Mesodermal cell (in vitro differentiated cells): Measurements from ENCODE around the gene ZKSCAN5.

ENCODE experiments used
- H3K27ac ChIP-seq: 2 replicates; pipeline ENCODE4 v1.7.0; 2013; ENCODE audit warnings: mild to moderate bottlenecking, low read depth, low read length, moderate library complexity; ENCODE audit not compliant: severe bottlenecking
- H3K36me3 ChIP-seq: 2 replicates; pipeline ENCODE4 v1.7.1; 2013; ENCODE audit warnings: mild to moderate bottlenecking, low read length, moderate library complexity; ENCODE audit not compliant: control insufficient read depth, insufficient read depth
- H3K4me1 ChIP-seq: one replicate; pipeline ENCODE4 v1.7.1; 2013; ENCODE audit warnings: mild to moderate bottlenecking, low read length; ENCODE audit not compliant: insufficient read depth, control insufficient read depth, poor library complexity, severe bottlenecking
- H3K4me3 ChIP-seq: 2 replicates; pipeline ENCODE4 v1.7.0; 2013; ENCODE audit warnings: low read length, control low read depth, mild to moderate bottlenecking; ENCODE audit not compliant: insufficient read depth, poor library complexity, severe bottlenecking; ENCODE audit errors: extremely low read depth
- H3K9me3 ChIP-seq: 2 replicates; pipeline ENCODE4 v1.7.1; 2013; ENCODE audit warnings: mild to moderate bottlenecking, low read length, moderate library complexity; ENCODE audit not compliant: control insufficient read depth
- WGBS, 2 experiments: methylation state at CpG; one replicate each; pipeline ENCODE4 v1.1.5; 2013; ENCODE audit warnings: missing lambda C conversion rate in 2 of 2; ENCODE audit not compliant: insufficient coverage in 2 of 2; 5-methylcytosine and 5-hydroxymethylcytosine counted together

ZKSCAN5 gene

DNA sequence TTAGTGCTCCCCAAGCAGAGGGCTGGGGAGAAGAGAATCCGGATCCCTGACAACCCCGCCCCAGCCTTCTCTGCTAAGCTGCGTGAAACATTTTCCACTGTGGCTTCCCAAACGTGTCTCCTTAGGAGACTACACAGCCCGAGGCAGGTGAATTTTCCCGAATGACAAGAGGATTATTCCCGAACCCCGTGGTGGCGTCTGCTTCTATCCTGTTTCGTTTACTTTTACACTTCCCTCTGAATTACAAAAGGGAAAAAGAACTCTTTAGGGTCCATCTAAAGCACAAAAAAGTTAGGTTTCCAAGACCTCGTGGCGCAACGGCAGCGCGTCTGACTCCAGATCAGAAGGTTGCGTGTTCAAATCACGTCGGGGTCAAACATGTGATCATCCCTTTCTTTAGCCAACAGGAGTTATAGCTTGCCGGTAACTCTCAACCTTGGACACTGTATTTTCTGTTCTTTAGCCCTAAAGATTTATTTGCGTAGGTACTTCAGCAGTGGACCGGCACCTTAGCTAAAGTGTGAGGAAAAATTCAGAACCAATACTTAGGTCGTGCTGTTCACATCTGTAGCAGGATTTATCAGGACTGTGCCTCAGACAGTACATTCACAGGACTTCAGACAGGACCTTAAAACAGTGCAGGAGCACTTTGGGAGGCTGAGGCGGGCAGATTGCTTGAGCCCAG, 34.9 kb upstream of the ZKSCAN5 start:
- Histone ChIP-seq H3K36me3 (peaks cover 6% of the 10 kb centered on the region), H3K4me1 (no peaks in the 10 kb centered on the region), H3K4me3 (no peak overlapping the region), H3K9me3 (no peaks in the 10 kb centered on the region), H3K27ac (no peak overlapping the region)
- WGBS, 2 experiments = 62 to 65% methylated on average over 22 of the region's 23 CpGs

DNA sequence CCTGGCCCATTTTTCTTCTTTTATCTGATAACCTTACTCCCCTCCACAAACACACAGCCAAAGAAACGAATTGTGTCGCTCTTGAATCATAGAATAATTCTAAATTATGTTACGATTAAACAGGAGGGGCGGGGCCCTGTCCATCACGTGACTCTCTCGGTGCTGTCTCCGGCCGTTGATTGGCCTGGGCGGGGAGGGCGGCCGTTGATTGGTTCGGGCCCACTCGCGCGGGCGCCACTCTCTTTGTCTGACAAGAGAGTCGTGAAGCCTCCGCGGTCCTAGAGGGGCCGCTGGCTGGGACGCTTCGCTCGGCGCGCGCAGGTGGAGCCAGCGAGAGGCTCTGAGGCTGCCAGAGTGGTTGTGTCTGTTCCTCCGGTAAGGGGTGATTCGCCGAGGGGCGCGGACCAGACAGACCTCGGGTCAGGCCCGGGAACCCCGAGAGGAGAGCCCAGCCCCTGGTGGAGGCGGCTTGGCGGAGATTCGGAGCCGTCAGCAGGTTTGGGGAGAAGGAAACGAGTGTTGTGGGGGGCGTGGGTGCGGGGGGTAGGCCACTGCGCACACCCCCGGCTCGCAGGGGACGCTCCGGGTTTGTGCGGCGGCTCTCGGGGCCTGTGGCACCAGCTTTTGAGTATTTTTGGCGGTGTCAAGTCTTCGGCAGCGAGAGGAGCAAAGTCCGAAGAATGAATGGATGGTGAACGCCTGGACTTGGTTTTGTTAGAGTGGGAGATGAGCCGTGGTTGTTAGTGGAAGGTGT, 31.7 kb upstream of the ZKSCAN5 start, which contains the start of gene ZNF789:
ZNF789 (plus strand) TSS at position 330 of the 754 bp plus-strand sequence. CDS start 3,567 bp downstream, outside the sequence.
- 0% methylated on average over 30 to 47 of the region's 56 CpGs for WGBS, 2 experiments
- H3K36me3 ChIP-seq = peaks cover 20% of the 10 kb centered on the region

DNA sequence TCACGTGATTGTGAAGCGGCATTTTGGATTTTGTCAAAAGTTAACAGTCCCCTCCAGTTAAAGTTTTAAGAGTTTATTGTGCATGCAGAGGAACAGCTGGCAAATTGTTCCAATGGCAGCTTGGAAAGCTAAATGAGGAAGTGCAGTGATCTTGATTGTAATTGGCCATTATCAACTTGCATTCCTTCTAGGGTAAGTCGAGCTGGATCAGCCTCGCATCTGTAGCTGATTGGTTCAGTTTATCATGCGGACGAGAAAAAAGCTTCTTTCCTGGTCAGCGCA, 31.2 kb upstream of the ZKSCAN5 start:
- Histone ChIP-seq H3K4me3 (peak overlapping the region; percentile 100), H3K9me3 (no peaks in the 10 kb centered on the region), H3K36me3 (peaks cover 25% of the 10 kb centered on the region), H3K27ac (peak overlapping the region; percentile 59), H3K4me1 (peaks cover 3% of the 10 kb centered on the region)
- 7 to 14% methylated on average over 6 to 7 of the region's 7 CpGs for WGBS, 2 experiments

More for the DNA sequence above, 31.7 kb upstream of the ZKSCAN5 start, which contains the start of gene ZNF789:
- peak within 1 kb of the TSS; percentile 100 for H3K4me3 ChIP-seq
- no peaks in the 10 kb centered on the region for H3K4me1 ChIP-seq
- H3K9me3 ChIP-seq = no peaks in the 10 kb centered on the region
- H3K27ac ChIP-seq = peak within 1 kb of the TSS; percentile 82

DNA sequence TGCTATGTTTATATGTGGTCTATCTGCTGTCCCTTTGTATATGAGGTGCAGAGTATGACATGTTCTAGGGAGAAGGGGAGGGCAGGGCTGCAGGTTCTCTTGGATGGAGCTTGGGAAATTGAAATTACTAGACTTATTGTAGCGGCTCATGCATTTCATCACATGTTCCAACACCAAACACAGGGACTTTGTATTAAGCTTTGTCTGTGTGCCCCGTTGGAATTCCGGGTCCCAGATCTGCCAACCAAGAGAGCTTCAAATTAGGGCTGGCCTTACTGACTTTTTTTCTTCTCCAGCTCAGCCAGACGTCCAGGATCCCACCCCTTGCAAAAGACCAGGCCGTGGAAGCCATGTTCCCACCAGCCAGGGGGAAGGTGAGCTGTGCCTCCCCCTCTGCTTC, 28.4 kb upstream of the ZKSCAN5 start:
- Histone ChIP-seq H3K36me3 (peaks cover 54% of the 10 kb centered on the region), H3K4me1 (peaks cover 5% of the 10 kb centered on the region), H3K27ac (no peak overlapping the region), H3K4me3 (no peak overlapping the region), H3K9me3 (no peaks in the 10 kb centered on the region)
- WGBS, 2 experiments = 92 to 93% methylated on average over 4 to 5 of the region's 5 CpGs

DNA sequence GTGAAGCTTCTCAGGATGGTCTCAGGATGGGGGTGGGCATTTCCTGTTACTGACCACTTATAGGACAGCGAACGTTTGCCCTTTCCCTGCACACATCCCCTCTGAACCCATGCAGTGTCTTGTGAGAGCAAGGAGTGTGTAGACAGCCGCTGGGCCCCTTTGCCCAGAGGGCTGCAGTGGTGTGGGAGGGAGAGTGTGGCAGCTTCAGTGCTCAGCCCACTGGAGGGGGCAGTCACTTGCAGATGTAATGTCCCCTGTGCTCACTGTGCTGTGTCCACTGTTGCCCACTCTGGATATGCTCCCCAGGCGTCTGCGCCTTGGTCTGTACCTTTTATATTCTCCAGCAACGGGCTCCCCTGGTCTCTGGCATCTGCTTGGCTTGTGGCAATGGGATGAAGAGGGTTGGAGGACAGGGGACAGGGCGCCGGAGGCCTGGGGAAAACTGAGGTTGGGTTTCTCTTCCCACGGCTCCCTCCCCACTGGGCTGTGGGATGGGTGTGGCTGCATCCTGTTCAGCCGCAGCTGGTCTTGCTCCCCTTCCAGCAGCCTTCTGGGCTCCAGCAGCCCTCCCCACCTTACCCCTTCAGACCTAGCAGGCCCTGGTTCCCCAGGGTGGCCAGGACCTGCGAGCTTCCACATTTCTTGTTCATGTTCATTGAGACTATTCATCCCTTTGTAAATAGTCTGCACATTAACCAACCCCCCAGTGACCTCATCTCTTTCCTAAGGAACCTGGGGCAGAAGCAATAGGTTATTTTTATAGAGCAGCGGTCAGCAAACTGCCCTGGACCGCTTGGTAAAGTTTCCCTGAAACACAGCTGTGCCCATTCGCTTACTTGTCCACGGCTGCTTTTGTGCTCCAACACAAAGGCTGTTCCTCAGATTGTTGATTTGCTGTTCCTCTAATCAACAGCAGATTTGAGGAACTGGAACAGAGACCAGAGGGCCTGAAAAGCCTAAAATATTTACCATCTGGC, 25.7 kb upstream of the ZKSCAN5 start:
- H3K27ac ChIP-seq = peak overlapping the region; percentile 10
- peaks cover 5% of the 10 kb centered on the region for H3K4me1 ChIP-seq
- no peak overlapping the region for H3K4me3 ChIP-seq
- no peaks in the 10 kb centered on the region for H3K9me3 ChIP-seq
- peaks cover 69% of the 10 kb centered on the region for H3K36me3 ChIP-seq
- 91 to 100% methylated on average over 6 to 7 of the region's 15 CpGs for WGBS, 2 experiments

DNA sequence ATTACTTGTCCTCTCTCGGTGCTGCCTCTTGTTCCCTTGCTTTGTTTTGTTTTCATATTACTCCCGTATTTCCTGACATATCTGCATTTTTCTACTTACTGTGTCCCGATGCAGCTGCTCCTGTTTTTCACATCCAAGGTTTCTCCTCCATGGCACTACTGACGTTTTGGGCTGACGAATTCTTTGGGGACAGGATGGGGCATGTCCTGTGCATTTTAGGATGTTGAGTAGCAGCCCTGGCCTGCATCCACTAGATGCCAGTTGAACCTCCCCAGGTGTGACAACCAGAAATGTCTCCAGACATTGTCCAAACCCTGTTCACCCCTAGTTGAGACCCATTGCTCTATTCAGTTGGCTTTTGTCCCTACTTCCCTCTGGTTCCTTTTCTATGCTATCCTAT, 19.4 kb upstream of the ZKSCAN5 start:
- H3K9me3 ChIP-seq = no peaks in the 10 kb centered on the region
- H3K36me3 ChIP-seq = peaks cover 57% of the 10 kb centered on the region
- H3K4me1 ChIP-seq = no peaks in the 10 kb centered on the region
- H3K4me3 ChIP-seq = no peak overlapping the region
- WGBS, 2 experiments = 89 to 100% methylated on average over 4 to 5 of the region's 5 CpGs
- H3K27ac ChIP-seq = no peak overlapping the region

DNA sequence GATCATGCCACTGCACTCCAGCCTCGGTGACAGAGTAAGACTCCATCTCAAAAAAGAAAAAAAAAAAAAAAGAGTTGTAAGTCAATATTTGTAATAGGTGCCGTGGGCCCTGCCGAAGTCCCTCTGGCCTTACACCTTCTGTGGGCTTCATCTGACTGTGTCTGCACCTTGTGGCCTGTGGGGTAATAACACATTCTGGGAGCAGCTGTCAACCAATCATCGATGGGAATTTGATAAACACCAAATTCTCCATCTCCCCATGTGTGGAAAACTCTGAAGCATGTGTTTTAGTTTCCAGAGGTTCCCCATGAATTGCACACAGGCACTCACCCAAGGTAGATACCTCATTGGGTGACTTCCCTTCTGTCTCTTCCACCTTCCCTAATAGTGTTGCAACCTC, 15.2 kb upstream of the ZKSCAN5 start:
- Histone ChIP-seq H3K9me3 (peaks cover 11% of the 10 kb centered on the region), H3K4me1 (no peaks in the 10 kb centered on the region), H3K36me3 (peaks cover 58% of the 10 kb centered on the region), H3K4me3 (no peak overlapping the region), H3K27ac (no peak overlapping the region)
- 96 to 100% methylated on average over 2 of the region's 4 CpGs for WGBS, 2 experiments

DNA sequence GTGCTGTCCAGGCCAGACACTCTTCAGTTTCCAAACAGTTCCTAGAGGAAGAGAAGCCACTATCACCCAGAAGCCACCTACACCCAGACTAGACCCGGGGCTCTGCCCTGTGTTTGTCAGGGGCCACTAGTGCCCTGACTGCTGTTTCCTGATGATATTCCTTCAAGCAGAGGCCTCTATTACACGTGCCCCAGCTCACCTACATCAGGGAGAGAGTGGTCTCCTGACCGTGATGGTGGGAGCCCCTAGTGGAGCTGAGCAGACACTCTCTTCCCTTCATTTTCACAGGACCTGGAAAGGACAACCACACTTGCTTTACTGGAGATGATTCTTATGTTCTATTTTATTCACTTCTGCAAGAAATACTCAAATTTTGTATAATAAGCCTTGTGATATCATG, 13.6 kb upstream of the ZKSCAN5 start:
- Histone ChIP-seq H3K27ac (no peak overlapping the region), H3K4me3 (no peak overlapping the region), H3K4me1 (no peaks in the 10 kb centered on the region), H3K9me3 (peaks cover 14% of the 10 kb centered on the region), H3K36me3 (peaks cover 58% of the 10 kb centered on the region)
- WGBS, 2 experiments = 71 to 75% methylated on average over 1 to 2 of the region's 3 CpGs

DNA sequence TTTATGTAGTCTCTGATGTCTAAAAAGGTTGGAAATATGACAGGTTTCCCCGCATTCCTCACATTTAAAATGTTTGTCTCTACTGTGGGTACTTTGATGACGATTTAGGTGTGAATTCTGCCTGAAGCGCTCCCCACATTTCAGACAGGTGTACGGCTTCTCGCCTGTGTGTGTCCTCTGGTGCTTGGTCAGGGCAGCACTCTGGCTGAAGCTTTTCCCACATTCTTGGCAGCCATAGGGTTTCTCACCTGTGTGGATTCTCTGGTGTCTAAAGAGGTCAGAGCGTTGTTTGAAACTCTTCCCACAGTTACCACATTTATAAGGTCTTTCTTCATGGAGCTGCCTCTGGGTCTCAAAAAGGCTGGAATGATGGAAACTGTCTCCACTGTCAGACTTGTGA, 10.6 kb upstream of the ZKSCAN5 start:
- 100% methylated on average over 3 to 4 of the region's 6 CpGs for WGBS, 2 experiments
- no peak overlapping the region for H3K4me3 ChIP-seq
- H3K36me3 ChIP-seq = peaks cover 68% of the 10 kb centered on the region

DNA sequence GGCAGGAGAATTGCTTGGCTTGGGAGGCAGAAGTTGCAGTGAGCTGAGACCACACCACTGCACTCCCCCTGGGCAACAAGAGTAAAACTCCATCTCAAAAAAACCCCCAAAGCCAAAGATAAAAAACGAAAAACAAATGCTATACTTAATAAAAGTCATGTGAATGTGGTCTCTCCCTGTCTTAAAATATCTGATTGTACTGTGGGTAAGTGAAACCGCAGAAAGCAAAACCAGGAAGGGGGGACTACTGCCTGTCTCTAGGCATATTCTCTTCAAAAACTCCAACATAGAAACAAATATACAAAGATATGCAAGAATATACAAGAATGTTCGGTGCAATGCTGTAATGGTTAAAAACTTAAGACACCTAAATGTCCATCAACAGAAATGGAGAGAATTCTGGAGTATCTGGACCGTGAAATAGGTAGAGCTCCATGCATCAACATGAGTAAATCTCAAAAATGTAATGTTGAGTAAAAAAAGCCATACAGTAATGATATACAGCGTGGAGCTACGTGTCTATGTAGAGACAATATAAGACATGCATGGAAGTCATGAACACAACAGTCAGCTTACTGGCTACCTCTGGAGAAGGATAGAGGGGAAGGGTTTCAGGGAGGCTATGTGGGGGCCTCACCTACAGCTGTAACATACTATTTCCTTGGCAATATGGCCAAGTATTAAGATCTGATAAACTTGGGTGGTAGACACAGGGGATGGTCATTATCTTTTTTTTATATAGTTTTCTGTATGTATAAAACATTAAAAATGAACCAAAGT, 6.5 kb upstream of the ZKSCAN5 start:
- H3K4me3 ChIP-seq = peak overlapping the region; percentile 98
- peaks cover 50% of the 10 kb centered on the region for H3K36me3 ChIP-seq
- H3K4me1 ChIP-seq = peaks cover 4% of the 10 kb centered on the region
- H3K27ac ChIP-seq = no peak overlapping the region
- WGBS, 2 experiments = 96 to 100% methylated on average over 1 to 3 of the region's 6 CpGs
- peaks cover 11% of the 10 kb centered on the region for H3K9me3 ChIP-seq

More for the DNA sequence above, 10.6 kb upstream of the ZKSCAN5 start:
- H3K27ac ChIP-seq = no peak overlapping the region
- H3K9me3 ChIP-seq = peaks cover 14% of the 10 kb centered on the region
- H3K4me1 ChIP-seq = no peaks in the 10 kb centered on the region
